Measurements from ENCODE around the gene FMNL2. TPM values are rescaled to one million over a fixed set of nuclear protein-coding genes. Genes with fewer than 3 reads are reported as not detected.

The FMNL2 gene
- total RNA-seq, 3 donors from 2014 or later (not counting 1 experiment from before 2014, with no cell fraction given): 0.34 to 3.0 (median 0.78) TPM

DNA sequence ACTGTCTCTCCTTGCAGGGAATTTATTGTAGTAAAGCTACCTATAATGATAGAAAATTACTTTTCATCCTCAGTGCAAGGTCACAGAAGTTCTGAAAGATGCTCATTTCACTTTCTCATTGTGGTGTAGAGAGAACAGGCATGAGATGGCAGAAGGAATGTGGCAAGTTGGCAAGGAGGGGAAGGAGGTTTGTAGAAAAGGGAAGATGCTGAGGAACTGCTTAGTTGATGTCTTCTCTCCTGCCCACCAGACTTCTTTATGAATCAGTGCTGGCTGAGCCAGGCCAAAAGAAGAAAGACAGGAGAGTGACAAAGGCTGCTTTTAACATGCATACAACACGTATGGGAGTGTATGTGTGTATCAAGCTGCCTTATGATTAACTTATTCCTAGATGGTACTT lies 217.9 kb downstream of the FMNL2 start:
- no peak for DNase-seq
- intact Hi-C loops (cut with micrococcal nuclease): no loop called here
- Histone ChIP-seq H3K4me1 (ENCODE audit: control insufficient read depth, insufficient read depth, low read length) (no peaks in the 10 kb centered on the region), H3K27me3 (ENCODE audit: control insufficient read depth, insufficient read depth, low read length) (no peaks in the 10 kb centered on the region), H3K27ac (ENCODE audit: low read length) (no peak overlapping the region), H3K4me3 (ENCODE audit: low read length) (no peak overlapping the region), H3K36me3 (ENCODE audit: control insufficient read depth, insufficient read depth, low read length) (no peaks in the 10 kb centered on the region), H3K9me3 (ENCODE audit: control insufficient read depth, insufficient read depth, low read length) (no peaks in the 10 kb centered on the region)
- Mint-ChIP-seq H3K4me1 (no peaks in the 10 kb centered on the region), H3K36me3 (no peaks in the 10 kb centered on the region), H3K4me3 (no peak overlapping the region), H3K9me3 (no peaks in the 10 kb centered on the region), H3K27ac (no peak overlapping the region), H3K27me3 (ENCODE audit: low read depth in 2 of 2) (no peaks in the 10 kb centered on the region)
- no peak for ATAC-seq
- no peak for TF ChIP-seq CTCF (IDR thresholded peaks at IDR 0.05)
- WGBS (ENCODE audit: insufficient coverage): no CpG with 5 or more reads among the region's 1 CpG

GRCh38 chr2:152553518-152553917 lies 218.5 kb downstream of the FMNL2 start:
- intact Hi-C loops (cut with micrococcal nuclease): no loop called here
- no peak for ATAC-seq

DNA sequence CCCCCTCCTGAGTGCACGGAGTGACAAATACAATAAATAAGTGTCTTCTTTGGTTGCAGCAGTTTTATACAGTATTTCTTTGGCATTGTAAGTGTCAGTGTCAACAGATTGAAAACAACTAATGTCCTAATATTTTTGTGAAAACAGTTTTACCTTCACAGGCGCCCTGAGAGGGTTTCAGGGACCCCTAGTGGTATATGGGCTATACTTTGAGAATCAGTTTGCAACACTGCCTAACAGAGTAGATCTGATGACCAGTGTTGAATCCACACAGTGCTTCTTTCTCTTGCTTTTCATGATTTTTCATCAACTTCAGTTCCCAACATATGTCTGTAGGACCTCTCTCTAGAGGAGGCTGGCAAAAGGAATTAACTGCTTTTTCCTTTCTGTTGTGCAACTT lies 220.1 kb downstream of the FMNL2 start:
- Histone ChIP-seq H3K9me3 (ENCODE audit: control insufficient read depth, insufficient read depth, low read length) (no peaks in the 10 kb centered on the region), H3K4me1 (ENCODE audit: control insufficient read depth, insufficient read depth, low read length) (peaks cover 3% of the 10 kb centered on the region), H3K27ac (ENCODE audit: low read length) (no peak overlapping the region), H3K4me3 (ENCODE audit: low read length) (no peak overlapping the region), H3K36me3 (ENCODE audit: control insufficient read depth, insufficient read depth, low read length) (no peaks in the 10 kb centered on the region), H3K27me3 (ENCODE audit: control insufficient read depth, insufficient read depth, low read length) (no peaks in the 10 kb centered on the region)
- ATAC-seq (no peak), DNase-seq (no peak)
- intact Hi-C loops (cut with micrococcal nuclease): loop anchor here (5.0 kb wide), 1 partner anchor 82 kb away; no protein-coding TSS in a partner anchor
- Mint-ChIP-seq H3K27ac (no peak overlapping the region), H3K9me3 (no peaks in the 10 kb centered on the region), H3K36me3 (no peaks in the 10 kb centered on the region), H3K27me3 (ENCODE audit: low read depth in 2 of 2) (no peaks in the 10 kb centered on the region), H3K4me3 (no peak overlapping the region), H3K4me1 (no peaks in the 10 kb centered on the region)
- no peak for TF ChIP-seq CTCF (IDR thresholded peaks at IDR 0.05)
- WGBS (ENCODE audit: insufficient coverage): 70% methylated on average over 1 of the region's 2 CpGs

More at GRCh38 chr2:152553518-152553917, 218.5 kb downstream of the FMNL2 start:
- Mint-ChIP-seq H3K4me1 (no peaks in the 10 kb centered on the region), H3K4me3 (no peak overlapping the region), H3K36me3 (no peaks in the 10 kb centered on the region), H3K9me3 (no peaks in the 10 kb centered on the region), H3K27me3 (ENCODE audit: low read depth in 2 of 2) (no peaks in the 10 kb centered on the region), H3K27ac (no peak overlapping the region)
- no peaks in the 10 kb centered on the region for H3K27me3 ChIP-seq (ENCODE audit: control insufficient read depth, insufficient read depth, low read length)
- WGBS (ENCODE audit: insufficient coverage): 100% methylated on average over 1 of the region's 1 CpG
- H3K4me3 ChIP-seq (ENCODE audit: low read length): no peak overlapping the region
- H3K4me1 ChIP-seq (ENCODE audit: control insufficient read depth, insufficient read depth, low read length): no peaks in the 10 kb centered on the region
- H3K27ac ChIP-seq (ENCODE audit: low read length): no peak overlapping the region
- no peaks in the 10 kb centered on the region for H3K9me3 ChIP-seq (ENCODE audit: control insufficient read depth, insufficient read depth, low read length)
- no peak for TF ChIP-seq CTCF (IDR thresholded peaks at IDR 0.05)
- H3K36me3 ChIP-seq (ENCODE audit: control insufficient read depth, insufficient read depth, low read length): no peaks in the 10 kb centered on the region
- no peak for DNase-seq

- no peak for TF ChIP-seq CTCF (IDR thresholded peaks at IDR 0.05)
- Mint-ChIP-seq H3K4me1 (no peaks in the 10 kb centered on the region), H3K9me3 (no peaks in the 10 kb centered on the region), H3K27ac (no peak overlapping the region), H3K27me3 (ENCODE audit: low read depth in 2 of 2) (no peaks in the 10 kb centered on the region), H3K4me3 (no peak overlapping the region), H3K36me3 (no peaks in the 10 kb centered on the region)
- H3K4me1 ChIP-seq (ENCODE audit: control insufficient read depth, insufficient read depth, low read length): peaks cover 3% of the 10 kb centered on the region
- intact Hi-C loops (cut with micrococcal nuclease): loop anchor here (5.0 kb wide), 1 partner anchor 81 kb away; no protein-coding TSS in a partner anchor
- WGBS (ENCODE audit: insufficient coverage): 85% methylated on average over 3 of the region's 5 CpGs
- no peak for ATAC-seq
- DNase-seq: no peak
- no peak overlapping the region for H3K27ac ChIP-seq (ENCODE audit: low read length)
- no peaks in the 10 kb centered on the region for H3K27me3 ChIP-seq (ENCODE audit: control insufficient read depth, insufficient read depth, low read length)
- no peaks in the 10 kb centered on the region for H3K36me3 ChIP-seq (ENCODE audit: control insufficient read depth, insufficient read depth, low read length)
- H3K9me3 ChIP-seq (ENCODE audit: control insufficient read depth, insufficient read depth, low read length): no peaks in the 10 kb centered on the region
- no peak overlapping the region for H3K4me3 ChIP-seq (ENCODE audit: low read length)
These were observed 221.5 kb downstream of the FMNL2 start for GRCh38 chr2:152556506-152556905.

Measured in natural killer cell (primary cell).